DND-41 (cell line): ENCODE data around the gene RPS24.

Source experiments
- ATAC-seq: fragments of 200-7000 bp; cut with Tn5 transposase; 3 replicates; pipeline ENCODE4 v1.9.1; 2021; ENCODE audit warnings: low read depth; ENCODE audit not compliant: insufficient read depth
- DNase-seq: peaks from one replicate; pipeline ENCODE4 v3.0.0-alpha.2; 2020
- H2AFZ ChIP-seq: 2 replicates; pipeline ENCODE4 v1.6.0; 2012; ENCODE audit warnings: low read depth, low read length
- H3K27ac ChIP-seq: 2 replicates; pipeline ENCODE4 v1.5.1; 2012; ENCODE audit warnings: low read length, inconsistent platforms
- H3K27me3 ChIP-seq: fragments of 200-600 bp; sonication (generic); 2 replicates; pipeline ENCODE4 v1.6.0; 2012; ENCODE audit warnings: low read length, mild to moderate bottlenecking, inconsistent platforms; ENCODE audit not compliant: insufficient read depth, poor library complexity
- H3K36me3 ChIP-seq: 2 replicates; pipeline ENCODE4 v1.5.1; 2012; ENCODE audit warnings: low read length, inconsistent platforms; ENCODE audit not compliant: insufficient read depth
- H3K4me1 ChIP-seq: 2 replicates; pipeline ENCODE4 v1.5.1; 2012; ENCODE audit warnings: mild to moderate bottlenecking, low read length; ENCODE audit not compliant: insufficient read depth
- H3K4me2 ChIP-seq: 2 replicates; pipeline ENCODE4 v1.6.0; 2012; ENCODE audit warnings: mild to moderate bottlenecking, moderate library complexity, low read length, inconsistent platforms; ENCODE audit not compliant: insufficient read depth
- H3K4me3 ChIP-seq, 2 experiments: fragments of 200-600 bp in 1 of 2; shearing (Covaris generic) in 1 of 2; 2 replicates each; pipeline ENCODE4 v1.5.1; 2012 to 2016; ENCODE audit warnings: inconsistent platforms in 2 of 2, low read length in 2 of 2, mild to moderate bottlenecking in 2 of 2, low read depth in 1 of 2, moderate library complexity in 1 of 2
- H3K79me2 ChIP-seq: 2 replicates; pipeline ENCODE4 v1.6.0; 2012; ENCODE audit warnings: low read length, inconsistent platforms; ENCODE audit not compliant: insufficient read depth
- H3K9ac ChIP-seq: 2 replicates; pipeline ENCODE4 v1.6.0; 2012; ENCODE audit warnings: low read depth, mild to moderate bottlenecking, inconsistent platforms, low read length, moderate library complexity
- H3K9me3 ChIP-seq: 2 replicates; pipeline ENCODE4 v1.5.1; 2012; ENCODE audit warnings: low read length, moderate library complexity, mild to moderate bottlenecking, inconsistent platforms; ENCODE audit not compliant: insufficient read depth, severe bottlenecking
- H4K20me1 ChIP-seq: 2 replicates; pipeline ENCODE4 v1.6.0; 2012; ENCODE audit warnings: low read length; ENCODE audit not compliant: insufficient read depth
- CTCF ChIP-seq: IDR thresholded peaks from 2 replicates; pipeline ENCODE4 v1.5.1; 2012; ENCODE audit warnings: borderline replicate concordance, low read length, moderate library complexity, mild to moderate bottlenecking; ENCODE audit not compliant: poor library complexity, severe bottlenecking; ENCODE audit errors: extremely low read depth
- EZH2 ChIP-seq: IDR thresholded peaks from 3 replicates; pipeline ENCODE4 v1.6.1; 2012; ENCODE audit warnings: borderline replicate concordance, low read depth, mild to moderate bottlenecking, moderate library complexity, low read length, inconsistent platforms; ENCODE audit not compliant: severe bottlenecking

Gene RPS24

DNA sequence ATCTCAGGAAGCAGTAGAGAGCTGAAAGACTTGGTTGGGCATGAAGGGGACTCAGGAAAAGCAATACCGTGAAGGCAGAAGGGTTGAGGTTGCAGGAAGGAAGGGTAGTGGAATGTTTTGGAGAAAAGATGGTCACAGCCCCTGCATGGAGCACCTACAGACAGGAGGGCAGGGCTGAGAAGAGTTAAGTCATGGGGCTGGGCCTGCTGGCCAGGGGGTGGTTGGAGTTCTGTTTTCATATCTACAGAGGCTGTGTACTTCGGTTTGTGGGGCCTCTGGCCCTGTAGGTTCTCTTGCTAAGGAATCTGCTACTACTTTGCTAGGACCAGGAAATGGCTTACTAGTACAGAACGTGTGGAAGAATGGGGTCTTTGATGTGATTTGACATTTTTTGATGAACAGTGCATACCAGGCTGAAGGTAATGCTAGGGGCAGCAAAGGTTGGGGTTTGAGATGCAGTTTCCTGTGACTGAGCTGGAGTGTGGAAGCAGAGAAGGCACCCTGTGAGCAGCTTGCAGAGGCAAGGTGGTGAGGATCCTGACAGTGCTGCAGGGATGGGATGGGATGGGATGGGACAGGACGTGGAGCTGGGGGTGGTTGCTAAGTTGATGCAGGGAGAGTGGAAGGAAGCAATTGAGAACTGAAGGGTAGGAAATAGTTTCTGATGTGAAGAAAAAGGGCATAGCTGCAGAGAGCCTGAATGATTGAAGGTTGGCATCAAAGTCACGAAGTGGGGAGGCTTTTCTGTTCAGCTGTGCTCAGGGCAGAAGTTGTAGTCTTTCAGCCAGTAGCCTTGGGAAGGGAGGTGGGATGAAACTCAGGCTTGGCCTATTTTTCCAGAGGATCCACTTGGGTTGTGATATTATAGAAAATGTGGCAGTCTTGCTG, 7.8 kb downstream of the RPS24 start:
- Histone ChIP-seq H3K27me3 (no peaks in the 10 kb centered on the region), H4K20me1 (peaks cover 65% of the 10 kb centered on the region), H3K4me2 (no peak overlapping the region)

GRCh38 chr10:78042058-78042751, 8.5 kb downstream of the RPS24 start:
- Histone ChIP-seq H3K36me3 (peaks cover 56% of the 10 kb centered on the region), H3K79me2 (peaks cover 35% of the 10 kb centered on the region), H2AFZ (no peak overlapping the region), H3K9me3 (no peaks in the 10 kb centered on the region), H4K20me1 (peaks cover 58% of the 10 kb centered on the region), H3K4me1 (peaks cover 19% of the 10 kb centered on the region), H3K27ac (no peak overlapping the region), H3K27me3 (no peaks in the 10 kb centered on the region), H3K4me2 (no peak overlapping the region), H3K4me3 (no peak overlapping the region), H3K9ac (no peak overlapping the region)
- peak; percentile 10; the same call in 1 of the 3 replicates for ATAC-seq
- TF ChIP-seq EZH2 (no peak), CTCF (no peak)
- no peak for DNase-seq

More for the DNA sequence above, 7.8 kb downstream of the RPS24 start:
- Histone ChIP-seq H2AFZ (no peak overlapping the region), H3K9ac (no peak overlapping the region), H3K27ac (no peak overlapping the region), H3K79me2 (peaks cover 43% of the 10 kb centered on the region), H3K9me3 (no peaks in the 10 kb centered on the region), H3K4me1 (peaks cover 26% of the 10 kb centered on the region), H3K4me3 (no peak overlapping the region), H3K36me3 (peaks cover 64% of the 10 kb centered on the region)
- DNase-seq (no peak), ATAC-seq (peak; percentile 11; the same call in 1 of the 3 replicates)
- no peak for TF ChIP-seq EZH2
- no peak for TF ChIP-seq CTCF

- no peak for TF ChIP-seq CTCF
- no peak for TF ChIP-seq EZH2
- no peak overlapping the region for H3K27ac ChIP-seq
- H3K4me2 ChIP-seq, result no peak overlapping the region
- no peak overlapping the region for H2AFZ ChIP-seq
- H3K9ac ChIP-seq, result no peak overlapping the region
- peaks cover 51% of the 10 kb centered on the region for H3K36me3 ChIP-seq
- no peak overlapping the region for H3K4me3 ChIP-seq
- H3K27me3 ChIP-seq, result no peaks in the 10 kb centered on the region
- DNase-seq, result no peak
- no peaks in the 10 kb centered on the region for H3K9me3 ChIP-seq
- H4K20me1 ChIP-seq, result peaks cover 53% of the 10 kb centered on the region
- peaks cover 30% of the 10 kb centered on the region for H3K79me2 ChIP-seq
- ATAC-seq, result no peak
- H3K4me1 ChIP-seq, result peaks cover 15% of the 10 kb centered on the region
Measured at GRCh38 chr10:78042752-78043104, 9.1 kb downstream of the RPS24 start.
